Testis (tissue), 2 donors: ENCODE measurements around the gene HOTAIR.

Experiments used
- POLR2A ChIP-seq: fragments of 450-650 bp; IDR thresholded peaks from one replicate; pipeline ENCODE4 v1.6.1; 2017; ENCODE audit warnings: antibody characterized with exemption, mild to moderate bottlenecking, moderate library complexity
- TF ChIP-seq, protein P1 (sequence below), 3 experiments: fragments of 450-650 bp in 2 of 3; fragments of 200-600 bp in 1 of 3; sonication (generic) in 1 of 3; IDR thresholded peaks; one replicate each; pipeline ENCODE4 v1.5.1; 2016 to 2019; ENCODE audit warnings: antibody characterized with exemption in 3 of 3, mild to moderate bottlenecking in 2 of 3, moderate library complexity in 1 of 3

DNA sequence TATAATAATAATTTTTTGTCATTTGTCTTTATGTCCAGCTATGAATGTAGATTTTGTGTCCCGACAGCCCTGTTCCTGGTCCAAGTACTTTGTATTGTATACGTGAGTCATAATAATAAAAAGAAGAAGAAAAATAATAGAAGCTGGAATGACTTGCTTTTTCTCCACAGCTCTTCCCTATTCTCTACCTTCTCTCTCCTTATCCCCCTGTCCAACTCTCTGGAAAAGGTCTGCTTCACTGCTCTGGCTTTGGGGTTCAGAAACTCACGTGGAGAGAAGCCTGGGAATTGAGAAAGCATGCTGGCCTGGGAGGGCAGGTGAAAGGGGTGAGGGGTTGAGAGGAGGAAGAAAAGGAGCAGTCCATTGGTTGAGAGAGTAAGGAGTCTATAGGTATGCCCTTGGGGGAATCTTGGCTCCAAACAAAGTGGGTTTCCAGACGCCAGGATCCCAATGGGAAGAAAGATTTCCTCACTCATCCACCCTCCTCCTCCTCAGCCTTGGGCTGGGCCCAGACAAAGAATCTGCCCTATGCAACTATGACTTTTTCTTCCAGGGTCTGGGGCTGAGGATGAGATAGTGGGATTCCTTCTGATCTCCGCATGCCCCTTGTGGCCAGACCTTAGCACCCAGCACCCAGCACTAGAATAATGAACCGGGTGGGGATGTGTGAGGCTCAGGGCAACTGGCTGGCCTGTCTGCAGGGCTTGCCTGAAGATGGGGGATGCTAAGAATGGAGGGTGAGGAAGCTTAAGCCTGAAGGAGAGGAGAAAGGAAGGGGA lies 38.1 kb upstream of the HOTAIR start:
- no peak for TF ChIP-seq POLR2A
- TF ChIP-seq, protein P1, sequence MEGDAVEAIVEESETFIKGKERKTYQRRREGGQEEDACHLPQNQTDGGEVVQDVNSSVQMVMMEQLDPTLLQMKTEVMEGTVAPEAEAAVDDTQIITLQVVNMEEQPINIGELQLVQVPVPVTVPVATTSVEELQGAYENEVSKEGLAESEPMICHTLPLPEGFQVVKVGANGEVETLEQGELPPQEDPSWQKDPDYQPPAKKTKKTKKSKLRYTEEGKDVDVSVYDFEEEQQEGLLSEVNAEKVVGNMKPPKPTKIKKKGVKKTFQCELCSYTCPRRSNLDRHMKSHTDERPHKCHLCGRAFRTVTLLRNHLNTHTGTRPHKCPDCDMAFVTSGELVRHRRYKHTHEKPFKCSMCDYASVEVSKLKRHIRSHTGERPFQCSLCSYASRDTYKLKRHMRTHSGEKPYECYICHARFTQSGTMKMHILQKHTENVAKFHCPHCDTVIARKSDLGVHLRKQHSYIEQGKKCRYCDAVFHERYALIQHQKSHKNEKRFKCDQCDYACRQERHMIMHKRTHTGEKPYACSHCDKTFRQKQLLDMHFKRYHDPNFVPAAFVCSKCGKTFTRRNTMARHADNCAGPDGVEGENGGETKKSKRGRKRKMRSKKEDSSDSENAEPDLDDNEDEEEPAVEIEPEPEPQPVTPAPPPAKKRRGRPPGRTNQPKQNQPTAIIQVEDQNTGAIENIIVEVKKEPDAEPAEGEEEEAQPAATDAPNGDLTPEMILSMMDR (IDR thresholded peaks at IDR 0.05), result no peak
